HG03135 (cell line): ENCODE data around the gene BBS12.
A peak's percentile ranks its signal among the peaks of the same experiment; 100 is the strongest.

Source experiments
- ATAC-seq: cut with Tn5 transposase; IDR thresholded peaks from one replicate; pipeline ENCODE4 v1.9.1; 2021; ENCODE audit warnings: mild to moderate bottlenecking, moderate library complexity; ENCODE audit not compliant: unreplicated experiment

The BBS12 gene

GRCh38 chr4:122712782-122713181 lies 19.7 kb upstream of the BBS12 start:
- ATAC-seq: no peak

GRCh38 chr4:122715221-122715620 lies 17.3 kb upstream of the BBS12 start:
- ATAC-seq: no peak

GRCh38 chr4:122716825-122717448 lies 15.6 kb upstream of the BBS12 start:
- peak; percentile 88 for ATAC-seq

- ATAC-seq: no peak
Measured at GRCh38 chr4:122718281-122718680, 14.2 kb upstream of the BBS12 start.

GRCh38 chr4:122722256-122722655 lies 10.2 kb upstream of the BBS12 start:
- ATAC-seq: no peak

- ATAC-seq: no peak
Measured at GRCh38 chr4:122728856-122729255, 3.6 kb upstream of the BBS12 start.

GRCh38 chr4:122731676-122732075 lies 828 bp upstream of the BBS12 start:
- ATAC-seq: no peak

GRCh38 chr4:122733787-122734120 lies 1.2 kb downstream of the BBS12 start:
- no peak for ATAC-seq

GRCh38 chr4:122739174-122739573 lies 6.7 kb downstream of the BBS12 start:
- ATAC-seq: no peak

- no peak for ATAC-seq
Measured at GRCh38 chr4:122742933-122743829, 10.7 kb downstream of the BBS12 start.

GRCh38 chr4:122744229-122744628 lies 11.7 kb downstream of the BBS12 start:
- no peak for ATAC-seq

GRCh38 chr4:122746485-122746965 lies 14.0 kb downstream of the BBS12 start:
- ATAC-seq: no peak

GRCh38 chr4:122747068-122747467 lies 14.6 kb downstream of the BBS12 start:
- no peak for ATAC-seq

- no peak for ATAC-seq
Measured at GRCh38 chr4:122747883-122748282, 15.4 kb downstream of the BBS12 start.

- no peak for ATAC-seq
Measured at GRCh38 chr4:122749704-122750454, 17.4 kb downstream of the BBS12 start.

- no peak for ATAC-seq
Measured at GRCh38 chr4:122755675-122756074, 23.2 kb downstream of the BBS12 start.

GRCh38 chr4:122758033-122758432 lies 25.5 kb downstream of the BBS12 start:
- ATAC-seq: no peak

- no peak for ATAC-seq
Measured at GRCh38 chr4:122759639-122760310, 27.3 kb downstream of the BBS12 start.

GRCh38 chr4:122762520-122762919 lies 30.0 kb downstream of the BBS12 start:
- no peak for ATAC-seq

- no peak for ATAC-seq
Measured at GRCh38 chr4:122762966-122763716, 30.6 kb downstream of the BBS12 start.
